IPS-11a (cell line): Measurements from ENCODE around the gene SLC35G3.
"Not testable (repeated sequence)": the region's sequence is repeated elsewhere in the genome, so short reads cannot be mapped to it uniquely, and the experiment has no call there.

Source experiments
- H3K4me3 ChIP-seq: one replicate; pipeline ENCODE4 v1.5.1; 2013; ENCODE audit warnings: low read depth, low read length, control low read depth

Gene SLC35G3

DNA sequence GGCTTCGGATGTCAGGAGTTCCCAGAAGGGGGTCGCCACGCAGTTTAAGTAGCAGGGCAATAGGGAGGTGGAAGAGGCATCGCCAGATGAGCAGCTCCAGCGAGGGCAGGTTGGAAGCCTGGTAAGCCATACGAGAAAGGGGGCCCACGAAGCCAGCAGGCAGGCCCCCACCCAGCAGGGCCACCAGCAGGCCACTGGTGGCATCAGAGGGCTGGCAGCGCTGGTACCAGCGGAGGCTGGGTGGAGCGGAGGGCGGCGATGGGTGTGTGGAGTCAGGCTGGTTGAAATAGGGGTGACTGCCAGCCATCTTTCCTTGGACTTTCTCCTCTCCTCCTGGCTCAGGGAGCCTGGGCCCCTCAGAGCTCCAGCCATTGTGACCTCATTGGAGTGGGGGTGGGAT is at the start of gene SLC35G3:
Gene SLC35G3, minus strand, starts transcription at position 393 of the 400 bp plus-strand sequence. Its CDS starts 86 bp downstream, at position 307.
- H3K4me3 ChIP-seq, result not testable (repeated sequence)

DNA sequence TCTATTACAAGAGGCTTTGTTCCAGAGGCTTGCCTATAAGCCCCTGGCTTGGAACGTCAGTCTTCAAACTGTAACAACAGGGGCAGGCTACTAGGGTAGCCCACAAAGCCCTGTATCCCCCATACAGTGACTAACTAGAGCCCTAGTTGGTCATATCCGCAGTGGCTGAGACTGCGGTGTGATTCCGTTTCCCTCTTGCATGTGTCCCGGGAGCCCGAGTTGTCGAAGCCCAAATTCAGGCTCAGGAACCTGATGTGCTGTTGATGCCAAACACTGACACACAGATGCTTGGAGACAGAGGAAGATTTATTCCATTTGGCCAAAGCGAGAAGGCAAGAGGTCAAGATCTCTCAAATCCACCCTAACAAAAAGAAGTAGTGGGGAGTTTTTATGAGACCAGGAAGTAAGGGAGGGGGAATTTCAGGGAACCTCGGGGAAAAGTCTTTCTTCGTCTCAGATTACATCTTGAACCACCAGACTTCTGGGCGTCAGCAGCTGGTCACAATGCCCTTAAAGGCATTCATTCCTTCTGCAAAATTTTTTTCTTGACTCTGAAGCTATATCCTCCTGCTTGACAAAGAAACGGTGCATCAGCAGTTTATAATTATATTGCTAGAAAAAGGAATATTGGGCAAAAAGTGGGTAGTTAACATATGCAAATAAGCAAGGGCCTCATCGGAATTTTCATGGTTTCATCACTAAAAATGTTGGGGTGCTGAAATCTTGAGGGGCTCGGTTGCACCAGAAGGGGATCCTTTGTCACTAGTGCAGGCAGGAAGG is 49.6 kb upstream of the SLC35G3 start:
- peak overlapping the region; percentile 63 for H3K4me3 ChIP-seq

DNA sequence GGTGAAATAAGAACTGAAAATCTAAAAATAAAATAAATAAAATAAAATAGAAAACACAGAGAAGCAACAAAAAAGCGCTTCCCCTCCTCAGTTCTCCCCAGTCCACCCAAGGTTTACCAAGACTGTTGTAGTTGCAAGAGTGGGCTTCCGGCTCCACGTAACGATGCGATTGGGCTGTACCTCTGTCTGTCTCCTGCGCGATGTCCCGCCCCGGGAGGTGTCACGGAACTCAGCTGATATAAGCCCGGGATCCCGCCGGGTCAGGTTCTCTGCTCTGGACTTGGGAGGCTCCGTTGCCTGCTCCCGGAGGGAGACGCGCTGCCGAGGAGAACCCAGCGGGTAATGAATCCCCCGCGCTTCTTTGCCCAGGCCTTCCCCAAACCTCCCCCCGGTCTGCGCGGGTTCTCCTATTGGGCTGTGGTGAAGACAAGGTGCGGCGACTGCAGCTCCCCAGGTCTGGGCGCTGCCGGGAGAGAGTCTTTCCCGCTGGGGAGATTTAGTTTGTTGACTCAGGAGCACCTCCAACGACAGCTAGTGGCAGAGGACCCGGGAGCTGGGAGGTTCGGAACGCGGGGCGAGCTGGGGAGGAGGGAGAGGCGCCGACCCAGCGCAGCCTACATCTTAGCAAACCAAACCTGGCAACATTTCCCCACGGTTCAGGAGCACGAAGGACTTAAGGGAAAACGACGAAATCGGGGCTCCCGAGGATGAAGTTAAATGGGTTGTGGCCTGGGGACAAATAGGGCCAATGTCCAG is 48.8 kb upstream of the SLC35G3 start, which contains the start of gene SLFN5:
Gene SLFN5, plus strand, starts transcription at position 268 of the 756 bp plus-strand sequence. CDS start 15,619 bp downstream, outside the sequence.
- H3K4me3 ChIP-seq, result peak within 1 kb of the TSS; percentile 63

DNA sequence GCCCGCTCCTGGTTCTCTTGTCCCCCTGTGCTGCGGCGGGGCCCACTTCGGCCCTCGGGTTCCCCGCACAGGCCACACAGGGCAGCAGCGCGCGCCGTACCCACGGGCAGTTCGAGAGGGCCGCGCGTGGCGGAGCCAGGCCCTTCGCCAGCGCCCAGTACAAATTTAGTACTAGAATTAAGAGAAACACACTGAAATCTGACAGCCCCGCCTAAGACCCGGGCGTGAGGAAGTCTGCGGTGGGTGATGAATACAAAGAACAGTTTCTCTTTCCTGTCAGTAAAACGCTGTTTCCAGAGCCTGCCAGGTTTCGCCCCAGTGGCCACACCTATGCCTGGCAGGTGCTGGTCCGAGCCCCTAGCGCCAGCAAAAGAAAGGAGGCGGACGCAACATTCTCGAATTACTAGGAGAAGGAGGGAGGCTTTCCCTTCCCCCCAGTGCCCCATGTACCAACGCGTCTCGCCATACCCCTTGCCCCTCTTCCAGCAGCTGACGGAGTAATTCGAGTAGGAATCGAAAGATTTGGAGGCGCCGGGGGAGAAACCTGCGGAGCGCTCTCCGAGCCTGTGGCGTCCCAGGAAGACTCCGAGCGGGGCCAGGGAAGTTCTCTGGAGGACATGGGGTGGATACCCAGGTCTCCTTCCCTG is 48.1 kb upstream of the SLC35G3 start:
- peak overlapping the region; percentile 63 for H3K4me3 ChIP-seq

DNA sequence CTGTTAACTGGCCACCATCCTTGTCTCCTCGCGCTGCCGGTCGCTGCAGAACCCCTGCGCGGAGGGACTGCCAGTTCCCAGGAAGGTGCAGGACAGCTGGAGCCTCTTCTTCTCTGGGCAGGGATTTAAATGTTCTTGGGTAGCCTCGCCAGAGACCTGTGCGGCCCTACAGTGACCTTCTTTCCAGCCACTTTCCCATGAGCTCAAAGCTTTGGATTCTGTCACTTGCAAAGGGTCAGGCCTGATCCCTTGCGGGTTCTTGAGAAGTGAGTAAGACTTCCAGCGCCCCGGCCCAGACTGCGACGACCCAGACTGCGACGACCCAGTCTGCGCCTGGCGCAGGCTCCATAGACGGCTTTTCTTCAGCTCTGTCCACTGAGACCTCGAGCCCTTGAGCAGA is 47.3 kb upstream of the SLC35G3 start:
- H3K4me3 ChIP-seq, result no peak overlapping the region

DNA sequence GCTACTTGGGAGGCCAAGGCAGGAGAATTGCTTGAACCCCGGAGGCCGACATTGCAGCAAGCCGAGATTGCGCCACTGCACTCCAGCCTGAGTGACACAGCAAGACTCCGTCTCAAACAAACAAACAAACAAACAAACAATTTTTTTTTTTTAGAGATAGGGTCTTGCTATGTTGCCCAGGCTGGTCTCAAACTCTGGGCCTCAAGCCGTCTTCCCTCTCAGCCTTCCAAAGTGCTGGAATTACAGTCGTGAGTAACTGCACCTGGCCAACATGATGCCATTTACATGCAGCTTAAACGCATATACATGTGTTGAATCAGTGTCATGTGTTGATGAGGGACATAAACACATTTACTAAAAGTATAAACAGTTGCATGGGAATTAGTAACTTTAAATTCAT is 46.7 kb upstream of the SLC35G3 start:
- H3K4me3 ChIP-seq, result no peak overlapping the region

DNA sequence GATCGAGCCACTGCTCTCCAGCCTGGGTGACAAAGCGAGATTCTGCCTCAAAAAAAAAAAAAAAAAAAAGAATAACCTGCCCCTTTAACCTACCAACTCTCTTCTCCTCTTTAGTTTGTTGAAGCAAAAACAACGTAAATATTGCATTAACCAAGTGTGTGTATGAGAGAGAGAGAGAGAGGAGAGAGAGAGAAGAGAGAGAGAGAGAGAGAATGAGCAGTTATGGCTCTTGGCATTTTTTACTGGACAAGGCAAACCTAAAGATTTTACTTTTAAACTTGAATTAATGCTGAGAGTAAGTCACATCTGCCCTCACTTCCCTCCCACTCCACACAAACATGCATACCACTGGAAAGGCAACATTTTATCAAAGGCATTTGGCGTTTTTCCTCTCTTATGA is 45.6 kb upstream of the SLC35G3 start:
- H3K4me3 ChIP-seq, result no peak overlapping the region

DNA sequence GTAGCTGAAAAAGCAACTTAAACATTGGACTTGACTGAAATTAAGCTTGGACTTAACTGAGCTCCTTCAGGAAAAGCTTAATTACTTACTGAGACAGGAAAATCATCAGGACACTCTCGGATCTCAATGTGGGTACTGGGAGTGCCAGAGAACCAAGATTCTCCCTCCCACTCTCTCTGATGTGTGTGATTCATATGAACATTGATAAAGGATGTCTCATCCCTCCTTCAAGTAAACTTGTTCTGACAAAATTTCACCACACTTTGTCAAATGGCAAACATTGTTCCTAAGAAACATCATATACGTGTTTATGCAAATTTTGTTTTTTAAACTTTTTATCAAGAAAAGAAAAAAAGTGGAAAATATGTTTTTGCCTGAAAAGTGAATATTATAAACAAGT is 44.6 kb upstream of the SLC35G3 start:
- H3K4me3 ChIP-seq, result no peak overlapping the region

DNA sequence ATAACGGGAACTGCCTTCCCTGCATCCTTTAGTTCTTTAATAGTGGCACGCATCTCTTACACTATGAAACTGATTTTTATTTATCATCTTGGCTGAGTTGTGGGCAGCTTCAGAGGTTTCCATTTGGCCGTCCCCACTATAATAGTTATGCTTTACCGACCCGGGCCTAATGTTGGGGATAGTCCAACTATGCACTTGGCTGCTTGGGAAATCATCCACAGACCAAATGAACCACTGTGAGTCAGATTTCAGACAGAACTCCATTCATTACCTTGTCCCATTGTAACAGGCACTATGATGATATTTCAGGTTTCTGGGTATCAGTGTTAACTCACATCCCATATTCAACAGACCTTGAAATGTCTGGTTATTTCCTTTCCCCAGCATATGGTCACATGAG is 42.6 kb upstream of the SLC35G3 start:
- H3K4me3 ChIP-seq, result no peak overlapping the region

DNA sequence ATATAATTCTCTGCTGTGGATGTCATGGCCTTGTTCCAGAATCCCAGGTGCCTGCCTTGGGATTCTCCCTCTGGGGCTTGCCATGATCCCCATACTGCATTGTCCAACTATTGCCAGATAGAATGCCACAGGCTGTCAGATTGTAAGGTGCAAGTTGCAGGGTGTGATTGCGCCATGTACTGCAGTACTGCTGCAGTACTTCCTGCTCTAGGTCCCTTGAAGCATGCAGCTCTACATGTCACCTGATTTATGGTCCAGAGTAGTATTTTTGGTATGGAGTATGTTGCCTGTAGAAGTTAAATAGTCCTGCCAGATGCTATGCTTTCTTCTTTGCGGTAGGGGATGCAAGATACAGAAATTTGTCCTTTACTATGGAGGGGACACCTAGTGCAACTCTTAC is 41.7 kb upstream of the SLC35G3 start:
- H3K4me3 ChIP-seq, result no peak overlapping the region

DNA sequence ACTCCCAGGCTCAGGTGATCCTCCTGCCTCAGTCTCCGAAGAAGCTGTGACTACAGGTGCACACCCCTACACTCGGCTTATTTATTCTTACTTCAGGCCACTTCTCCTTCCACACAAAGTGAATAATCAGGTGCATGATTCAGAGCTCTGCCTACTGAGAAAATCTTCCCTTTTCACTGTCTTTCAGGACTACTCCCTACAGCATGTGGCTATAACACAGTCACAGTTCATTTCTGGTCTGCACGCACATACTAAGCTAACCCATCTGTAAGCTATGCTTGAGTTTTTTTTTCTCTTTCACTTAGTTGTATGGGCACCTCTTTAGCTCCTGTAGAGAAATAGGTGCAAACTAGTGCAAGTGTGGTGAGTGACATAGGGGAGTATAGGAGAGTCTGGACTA is 41.1 kb upstream of the SLC35G3 start:
- H3K4me3 ChIP-seq, result no peak overlapping the region

DNA sequence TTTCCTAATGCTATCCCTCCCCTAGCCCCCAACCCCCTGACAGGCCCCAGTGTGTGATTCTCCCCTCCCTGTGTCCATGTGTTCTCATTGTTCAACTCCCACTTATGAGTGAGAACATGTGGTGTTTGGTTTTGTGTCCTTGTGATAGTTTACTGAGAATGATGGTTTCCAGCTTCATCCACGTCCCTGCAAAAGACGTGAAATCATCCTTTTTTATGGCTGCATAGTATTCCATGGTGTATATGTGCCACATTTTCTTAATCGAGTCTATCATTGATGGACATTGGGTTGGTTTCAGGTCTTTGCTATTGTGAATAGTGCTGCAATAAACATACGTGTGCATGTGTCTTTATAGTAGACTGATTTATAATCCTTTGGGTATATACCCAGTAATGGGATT is 40.1 kb upstream of the SLC35G3 start:
- H3K4me3 ChIP-seq, result not testable (repeated sequence)

DNA sequence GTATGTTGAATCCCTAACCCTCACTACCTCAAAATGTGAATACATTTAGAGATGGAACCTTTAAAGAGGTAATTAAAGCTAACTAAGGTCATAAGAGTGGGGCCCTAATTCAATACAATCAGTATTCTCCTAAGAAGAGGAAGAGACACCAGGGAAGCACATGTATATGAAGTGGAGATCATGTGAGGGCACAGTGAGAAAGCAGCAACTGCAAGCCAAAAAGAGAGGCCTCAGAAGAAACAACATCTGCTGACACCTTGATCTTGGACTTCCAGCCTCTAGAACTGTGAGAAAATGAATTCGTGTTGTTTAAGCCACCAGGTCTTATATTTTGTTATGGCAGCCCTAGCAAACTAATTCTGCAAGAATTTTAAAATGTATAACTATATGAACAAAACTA is 35.4 kb upstream of the SLC35G3 start:
- no peak overlapping the region for H3K4me3 ChIP-seq

DNA sequence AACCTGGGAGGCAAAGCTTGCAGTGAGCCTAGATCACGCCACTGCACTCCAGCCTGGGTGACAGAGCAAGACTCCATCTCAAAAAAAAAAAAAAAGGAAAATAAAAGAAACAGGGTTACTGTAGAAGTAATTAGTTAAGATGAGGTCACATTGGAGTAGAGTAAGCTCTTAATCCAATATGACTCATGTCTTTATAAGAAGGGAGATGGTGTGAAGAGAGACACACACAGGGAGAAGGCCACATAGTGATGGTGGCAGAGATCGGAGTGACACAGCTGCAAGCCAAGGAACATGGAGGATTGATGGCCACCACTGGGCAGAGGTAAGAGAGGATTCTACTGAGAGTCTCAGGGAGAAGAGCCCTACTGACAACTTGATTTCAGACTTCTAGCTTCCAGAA is 33.4 kb upstream of the SLC35G3 start:
- no peak overlapping the region for H3K4me3 ChIP-seq

DNA sequence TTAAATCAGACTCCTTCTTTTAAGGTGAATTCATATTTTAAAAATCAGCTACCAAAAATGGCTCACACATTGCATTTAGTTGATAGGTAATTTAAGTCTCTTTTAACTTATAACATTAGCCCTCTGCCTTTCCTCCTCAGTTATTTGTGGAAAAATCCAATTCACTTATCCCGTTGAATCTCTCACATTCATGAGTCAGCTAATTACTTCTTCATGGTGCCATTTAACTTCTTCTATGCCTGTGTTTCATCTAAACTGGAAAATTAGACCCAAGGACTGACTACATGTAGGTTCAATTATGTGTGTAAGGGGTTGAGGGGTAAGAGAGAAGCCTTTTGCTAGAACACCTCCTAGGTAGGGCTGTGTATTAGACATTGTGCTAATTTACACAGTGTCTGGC is 30.2 kb upstream of the SLC35G3 start:
- no peak overlapping the region for H3K4me3 ChIP-seq

DNA sequence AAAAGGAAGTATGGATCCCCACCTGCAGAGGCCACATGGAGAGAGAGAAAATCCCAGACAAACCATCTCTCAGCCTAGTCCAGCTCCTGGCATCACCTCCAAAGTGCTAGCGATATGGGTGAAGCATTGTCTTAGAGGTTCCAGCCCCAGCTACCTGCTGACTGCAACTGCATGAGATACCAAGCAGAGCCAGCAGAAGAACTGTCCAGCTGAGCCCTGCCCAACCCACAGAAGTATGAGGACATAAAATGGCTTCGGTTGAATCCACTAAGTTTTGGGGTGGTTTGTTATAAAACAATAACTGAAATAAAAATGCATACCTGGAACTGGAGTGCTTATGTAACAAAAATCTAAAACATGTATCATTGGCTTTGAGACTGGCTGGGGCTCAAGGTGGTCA is 28.3 kb upstream of the SLC35G3 start:
- no peak overlapping the region for H3K4me3 ChIP-seq

DNA sequence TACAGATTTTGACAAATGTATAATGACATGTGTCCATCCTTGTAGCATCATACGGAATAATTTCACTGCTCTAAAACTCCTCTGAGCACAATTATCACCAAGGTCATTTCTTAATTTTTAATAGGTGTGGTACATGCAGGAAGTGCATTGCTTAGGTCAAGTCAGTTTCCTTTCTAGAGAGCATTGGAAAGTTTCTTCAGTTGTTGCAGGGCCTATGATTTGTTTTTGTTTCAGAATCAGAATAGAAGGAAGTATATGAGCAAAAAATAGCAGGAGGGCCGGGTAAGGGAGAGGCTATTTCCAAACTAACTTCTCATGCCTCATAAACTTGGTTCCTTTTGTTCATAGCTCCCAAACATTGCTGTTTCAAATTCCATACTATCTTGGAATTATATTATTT is 24.7 kb upstream of the SLC35G3 start:
- H3K4me3 ChIP-seq, result no peak overlapping the region

DNA sequence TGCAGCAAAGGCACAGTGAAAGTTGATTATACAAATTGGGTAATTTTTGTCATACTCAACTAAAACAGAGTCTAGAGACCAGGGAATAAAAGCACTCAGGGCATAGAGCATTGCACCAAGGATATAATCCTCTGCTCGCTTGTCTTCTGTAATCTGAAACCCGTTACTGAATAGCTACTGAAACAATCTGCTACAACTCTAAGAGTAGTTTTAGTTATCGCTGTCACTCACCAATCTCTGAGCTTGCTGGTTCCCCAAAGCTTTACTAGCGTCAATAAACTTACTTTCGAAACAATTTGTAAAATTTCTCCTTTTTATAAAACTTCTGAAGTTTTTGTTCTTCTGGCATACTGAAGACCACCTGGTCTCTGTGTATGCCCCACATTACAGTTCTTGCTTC is 22.9 kb upstream of the SLC35G3 start:
- no peak overlapping the region for H3K4me3 ChIP-seq

DNA sequence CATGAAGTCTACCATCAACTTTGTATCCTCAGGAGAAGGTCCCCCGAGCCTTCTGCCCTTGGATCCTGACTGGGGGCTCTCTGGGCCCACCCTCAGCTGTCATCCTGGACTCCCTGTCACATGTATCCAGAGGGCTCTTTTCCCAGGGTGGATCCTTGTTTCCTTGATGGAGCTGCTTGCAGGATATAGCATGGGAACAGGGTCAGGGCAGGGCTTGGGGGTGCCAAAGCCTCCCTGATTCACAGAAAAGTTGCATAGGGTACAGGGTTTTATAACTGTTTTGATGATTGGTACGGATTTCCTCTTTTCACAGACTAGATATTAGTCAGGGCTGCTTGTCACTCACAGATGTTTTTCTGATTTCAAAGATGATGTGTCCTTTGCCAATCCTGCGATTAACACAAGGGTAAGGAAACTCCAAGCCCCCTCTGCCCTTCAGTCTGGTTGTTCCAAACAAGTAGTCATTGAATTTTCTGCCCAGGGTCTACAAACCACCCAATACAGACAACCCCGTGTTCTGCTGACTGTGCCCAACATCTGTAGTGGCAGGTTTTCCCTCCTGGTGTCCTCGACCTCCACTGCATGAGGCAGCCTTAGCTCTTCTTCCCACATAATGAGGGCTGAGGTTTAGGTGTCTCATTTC is 20.6 kb upstream of the SLC35G3 start:
- no peak overlapping the region for H3K4me3 ChIP-seq

DNA sequence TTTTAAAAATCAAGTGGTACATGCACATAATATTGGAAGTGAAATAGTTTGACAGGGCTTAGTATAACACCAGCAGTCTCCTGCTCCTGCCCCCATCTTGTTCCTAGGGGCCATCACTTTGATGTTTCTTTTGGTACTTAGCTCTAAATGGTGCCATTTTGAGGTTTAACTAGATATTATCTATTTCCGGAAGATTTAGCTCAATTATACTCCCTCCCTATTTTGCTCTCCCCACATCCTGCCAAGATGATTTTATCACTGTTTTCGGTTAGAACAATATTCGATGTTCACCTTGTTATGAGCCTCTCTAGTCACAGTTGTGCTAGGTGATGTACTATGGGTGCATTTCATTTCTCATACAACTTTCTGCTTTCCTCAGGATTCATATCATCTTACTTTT is 20.0 kb upstream of the SLC35G3 start:
- no peak overlapping the region for H3K4me3 ChIP-seq

DNA sequence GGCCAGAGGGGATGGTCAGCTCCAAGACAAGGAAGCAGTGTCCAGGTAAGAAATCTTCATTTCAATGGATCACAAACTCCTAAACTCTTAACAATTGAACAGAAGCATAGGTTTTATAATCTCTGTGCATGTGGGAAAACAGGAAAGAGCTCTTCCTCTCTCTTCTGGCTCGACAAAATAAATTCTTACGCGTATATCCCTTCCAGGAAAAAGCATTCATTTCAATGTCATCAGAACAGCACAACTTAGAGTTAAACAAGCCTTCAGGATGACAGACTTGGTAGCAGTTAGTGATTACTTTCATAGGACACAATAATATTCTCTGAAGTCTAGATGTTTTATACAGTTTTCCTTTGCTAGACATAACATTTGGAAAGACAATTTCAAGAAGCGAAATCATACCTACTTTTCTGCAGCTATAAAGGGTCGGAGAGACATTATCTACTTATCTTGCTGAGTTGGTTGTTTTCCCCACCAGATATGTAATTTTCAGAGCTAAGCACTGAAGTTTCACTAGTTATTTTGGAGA is 19.3 kb upstream of the SLC35G3 start:
- no peak overlapping the region for H3K4me3 ChIP-seq
